SJCRH30 (cell line): ENCODE data around the gene STXBP4. TPM values are rescaled to one million over a fixed set of nuclear protein-coding genes. Genes with fewer than 3 reads are reported as not detected.
A peak's percentile ranks its signal among the peaks of the same experiment; 100 is the strongest.

Source experiments
- DNase-seq, 2 experiments: peaks; one replicate each; pipeline ENCODE4 v3.0.0-alpha.2; 2015 to 2020
- H3K27ac ChIP-seq: fragments of 250-450 bp; sonication (Bioruptor Pico); 2 replicates; pipeline ENCODE4 v1.5.1; 2020; ENCODE audit warnings: mild to moderate bottlenecking, moderate library complexity
- H3K27me3 ChIP-seq: fragments of 250-450 bp; sonication (Bioruptor Pico); 2 replicates; pipeline ENCODE4 v1.5.1; 2020; ENCODE audit warnings: mild to moderate bottlenecking, moderate library complexity
- H3K36me3 ChIP-seq: fragments of 250-450 bp; sonication (Bioruptor Pico); 2 replicates; pipeline ENCODE4 v1.5.1; 2020; ENCODE audit warnings: mild to moderate bottlenecking, moderate library complexity
- H3K4me1 ChIP-seq: fragments of 250-450 bp; sonication (Bioruptor Pico); 2 replicates; pipeline ENCODE4 v1.5.1; 2020; ENCODE audit warnings: mild to moderate bottlenecking, moderate library complexity
- H3K4me3 ChIP-seq: fragments of 250-450 bp; sonication (Bioruptor Pico); 2 replicates; pipeline ENCODE4 v1.5.1; 2020; ENCODE audit warnings: mild to moderate bottlenecking, moderate library complexity
- H3K9me3 ChIP-seq: fragments of 250-450 bp; sonication (Bioruptor Pico); replicated peaks from 2 replicates; pipeline ENCODE4 v1.5.1; 2020; ENCODE audit warnings: mild to moderate bottlenecking, moderate library complexity
- total RNA-seq: library from RNA; depleted of rRNA; stranded (reverse); fragments of >200 nt; shearing (Covaris generic); gene quantifications from 2 replicates; pipeline ENCODE4 v1.2.3, GENCODE V29; 2014

The STXBP4 gene
- total RNA-seq, 1 experiment from 2014 or later = 16.9 TPM

DNA sequence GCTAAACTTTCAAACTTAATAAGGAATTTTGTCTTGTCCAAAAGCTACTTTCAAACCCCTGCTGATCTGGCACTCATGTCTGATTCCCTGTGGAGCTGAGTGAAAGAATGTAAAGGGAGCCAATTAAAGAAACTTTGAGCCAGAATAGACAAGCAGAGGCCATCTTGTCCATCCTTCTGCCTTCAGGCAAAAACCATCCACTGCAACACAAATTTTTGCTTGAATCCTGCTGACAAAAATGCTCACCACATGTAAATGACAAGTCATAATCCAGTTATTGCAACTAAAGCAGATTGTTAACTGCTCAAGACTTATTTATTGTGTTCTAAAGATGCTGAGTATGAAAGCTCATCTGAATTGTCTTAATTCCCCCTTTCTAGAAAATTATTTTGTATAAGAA, 172.2 kb downstream of the STXBP4 start:
- H3K27me3 ChIP-seq = no peaks in the 10 kb centered on the region
- no peak overlapping the region for H3K27ac ChIP-seq
- no peak for DNase-seq
- no peaks in the 10 kb centered on the region for H3K36me3 ChIP-seq
- no peaks in the 10 kb centered on the region for H3K9me3 ChIP-seq
- no peak overlapping the region for H3K4me3 ChIP-seq
- no peaks in the 10 kb centered on the region for H3K4me1 ChIP-seq

DNA sequence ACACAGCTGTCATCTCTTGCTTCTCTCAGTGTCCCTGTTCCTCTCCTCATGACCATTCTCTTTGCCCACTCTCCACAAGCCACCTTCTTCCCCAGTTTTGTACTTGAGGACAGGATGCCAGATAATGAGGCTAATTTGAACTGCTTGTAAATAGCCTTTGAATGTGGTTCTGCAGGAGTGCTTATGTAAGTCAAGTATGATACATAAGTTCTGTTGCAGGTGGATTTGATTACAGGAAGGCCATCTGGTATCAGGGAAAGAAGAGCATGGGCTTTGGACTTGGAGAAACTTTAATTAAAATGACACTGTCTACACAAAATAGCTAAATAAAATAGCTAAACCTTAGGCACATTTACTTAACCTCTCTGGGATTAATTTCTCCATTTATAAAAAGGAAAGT, 176.0 kb downstream of the STXBP4 start:
- no peaks in the 10 kb centered on the region for H3K27me3 ChIP-seq
- no peaks in the 10 kb centered on the region for H3K4me1 ChIP-seq
- H3K9me3 ChIP-seq = no peaks in the 10 kb centered on the region
- no peak overlapping the region for H3K4me3 ChIP-seq
- no peak for DNase-seq
- H3K27ac ChIP-seq = no peak overlapping the region
- H3K36me3 ChIP-seq = no peaks in the 10 kb centered on the region

DNA sequence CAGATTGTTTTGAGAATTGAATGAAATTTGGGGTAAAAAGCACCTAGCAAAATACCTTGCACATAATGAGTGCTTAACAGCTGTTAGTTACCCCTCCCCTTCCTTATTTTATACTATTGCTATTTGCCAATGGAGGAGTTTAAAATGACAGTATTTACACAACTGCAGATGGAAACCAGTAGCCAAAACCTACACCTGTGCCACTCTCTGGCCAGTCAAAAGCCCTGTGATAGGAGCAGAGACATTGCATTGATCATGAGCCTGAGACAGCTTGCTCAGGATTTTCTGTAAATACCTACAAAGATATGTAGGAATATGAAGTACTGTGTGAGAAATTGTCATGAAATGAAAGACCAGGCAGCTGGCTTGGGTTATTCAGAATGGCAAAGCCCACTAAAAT, 180.9 kb downstream of the STXBP4 start:
- Histone ChIP-seq H3K4me3 (no peak overlapping the region), H3K4me1 (no peaks in the 10 kb centered on the region), H3K27ac (no peak overlapping the region), H3K36me3 (no peaks in the 10 kb centered on the region), H3K9me3 (no peaks in the 10 kb centered on the region), H3K27me3 (no peaks in the 10 kb centered on the region)
- DNase-seq = no peak

DNA sequence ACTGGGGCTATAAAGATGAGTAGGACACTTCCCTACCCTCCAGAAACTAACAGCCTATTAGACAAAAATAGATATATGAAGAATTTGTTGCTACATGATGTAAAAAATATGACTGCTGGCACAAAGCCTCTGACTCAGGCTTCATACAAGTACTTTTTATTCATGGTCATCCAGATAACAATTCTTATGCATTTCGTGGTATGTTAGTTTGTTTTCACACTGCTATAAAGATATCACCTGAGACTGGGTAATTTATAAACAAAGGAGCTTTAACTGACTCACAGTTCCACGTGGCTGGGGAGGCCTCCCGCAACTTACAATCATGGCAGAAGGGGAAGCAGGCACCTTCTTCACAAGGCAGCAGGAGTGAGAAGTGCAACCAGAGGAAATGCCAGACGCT, 183.7 kb downstream of the STXBP4 start:
- H3K27ac ChIP-seq = no peak overlapping the region
- H3K36me3 ChIP-seq = no peaks in the 10 kb centered on the region
- no peak for DNase-seq
- H3K9me3 ChIP-seq = no peaks in the 10 kb centered on the region
- H3K4me3 ChIP-seq = no peak overlapping the region
- no peaks in the 10 kb centered on the region for H3K27me3 ChIP-seq
- H3K4me1 ChIP-seq = peaks cover 16% of the 10 kb centered on the region

DNA sequence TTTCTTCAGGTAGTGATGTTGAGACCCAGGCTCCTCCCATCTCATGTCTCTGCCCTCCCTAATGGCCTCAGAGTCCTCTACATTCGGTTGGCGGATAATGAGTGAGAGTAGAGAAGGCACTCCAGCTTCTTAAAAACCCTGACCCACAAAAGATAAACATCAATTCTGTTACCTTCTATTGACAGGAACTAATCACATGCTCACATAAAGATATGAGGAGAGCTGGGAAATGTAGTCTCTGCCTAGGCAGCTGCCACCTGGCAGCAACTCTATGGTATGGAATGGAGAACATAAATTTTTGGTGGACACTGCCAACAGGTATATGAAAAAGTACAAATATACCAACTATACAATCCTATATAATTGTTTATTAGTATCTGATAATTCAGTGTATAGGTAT, 185.5 kb downstream of the STXBP4 start:
- no peaks in the 10 kb centered on the region for H3K9me3 ChIP-seq
- no peak for DNase-seq
- H3K27me3 ChIP-seq = no peaks in the 10 kb centered on the region
- peaks cover 22% of the 10 kb centered on the region for H3K4me1 ChIP-seq
- H3K27ac ChIP-seq = no peak overlapping the region
- H3K36me3 ChIP-seq = no peaks in the 10 kb centered on the region
- H3K4me3 ChIP-seq = no peak overlapping the region

DNA sequence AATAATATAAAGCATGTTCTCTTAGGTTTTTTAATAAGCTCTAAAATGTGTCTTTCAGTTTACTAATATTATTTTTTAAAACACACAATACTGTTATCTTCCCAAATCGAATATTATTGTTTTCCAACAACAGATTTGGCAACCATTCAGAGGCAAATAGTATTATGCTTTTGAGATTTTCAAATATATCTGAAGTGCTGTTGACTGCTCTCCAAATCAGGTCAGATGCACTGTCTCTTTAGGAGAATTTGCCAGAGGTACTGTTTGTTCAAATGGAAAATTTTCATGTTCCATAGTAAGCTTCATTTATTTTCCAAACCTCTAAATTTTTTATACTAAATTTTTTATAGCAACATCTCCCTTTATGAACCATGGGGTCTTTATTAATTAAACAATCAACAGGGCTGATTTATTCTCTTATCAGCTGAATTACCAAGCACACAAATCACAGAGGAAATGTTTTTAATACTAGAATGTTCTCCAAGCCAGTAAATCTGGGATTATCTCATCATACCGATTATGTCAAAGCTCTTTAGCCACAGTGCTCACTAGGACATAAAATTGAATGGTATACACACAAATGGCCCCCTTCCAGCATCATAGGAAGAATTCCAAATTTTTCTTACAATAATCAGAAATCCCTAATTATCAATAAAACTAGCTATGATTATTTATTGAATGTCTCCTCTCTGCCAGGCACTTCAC, 187.4 kb downstream of the STXBP4 start:
- Histone ChIP-seq H3K36me3 (no peaks in the 10 kb centered on the region), H3K27ac (no peak overlapping the region), H3K27me3 (no peaks in the 10 kb centered on the region), H3K9me3 (no peaks in the 10 kb centered on the region), H3K4me3 (no peak overlapping the region), H3K4me1 (peaks cover 40% of the 10 kb centered on the region)
- no peak for DNase-seq

DNA sequence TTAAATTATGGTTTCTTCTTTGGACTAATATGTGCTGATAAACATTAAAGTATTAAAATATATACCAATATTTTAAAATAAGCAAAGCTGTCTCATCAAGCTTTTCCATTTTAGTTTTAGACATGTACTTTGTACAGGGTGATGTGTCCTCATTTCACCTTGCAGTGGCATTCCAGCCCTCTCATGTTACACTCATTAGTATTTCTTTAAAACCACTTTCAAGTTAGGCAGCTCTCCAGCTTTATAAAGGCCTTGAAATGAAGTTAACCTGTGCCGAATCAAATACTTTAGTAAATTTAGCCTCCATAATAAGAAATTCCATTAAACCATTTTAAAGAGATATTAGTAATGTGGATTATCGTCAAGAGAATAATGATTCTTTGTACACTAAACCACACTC, 188.6 kb downstream of the STXBP4 start:
- Histone ChIP-seq H3K4me3 (no peak overlapping the region), H3K9me3 (no peaks in the 10 kb centered on the region), H3K36me3 (no peaks in the 10 kb centered on the region), H3K27me3 (no peaks in the 10 kb centered on the region), H3K4me1 (peaks cover 51% of the 10 kb centered on the region), H3K27ac (peak overlapping the region; percentile 32)
- peak; percentile 21 to 61 for DNase-seq

DNA sequence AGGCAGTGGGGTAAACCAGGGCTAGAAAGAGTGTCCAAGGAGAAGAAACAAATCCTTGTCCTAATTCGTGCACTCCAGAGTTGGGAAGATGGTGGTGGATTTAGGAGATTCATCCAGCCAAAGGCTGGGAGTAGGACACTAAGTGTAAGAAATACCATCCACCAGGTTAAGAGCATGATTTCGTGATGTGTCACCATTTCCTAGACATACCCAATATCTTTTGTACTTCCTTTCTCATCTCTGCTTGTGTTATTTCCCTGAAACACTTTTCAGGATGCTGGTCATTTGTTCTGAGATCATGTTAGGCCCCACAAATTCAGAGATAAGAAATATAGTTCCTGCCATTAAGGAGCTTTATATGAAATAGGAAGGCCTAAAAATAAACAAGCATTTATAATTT, 189.9 kb downstream of the STXBP4 start:
- Histone ChIP-seq H3K9me3 (no peaks in the 10 kb centered on the region), H3K27me3 (no peaks in the 10 kb centered on the region), H3K36me3 (no peaks in the 10 kb centered on the region), H3K4me1 (peaks cover 64% of the 10 kb centered on the region), H3K4me3 (no peak overlapping the region), H3K27ac (no peak overlapping the region)
- no peak for DNase-seq

DNA sequence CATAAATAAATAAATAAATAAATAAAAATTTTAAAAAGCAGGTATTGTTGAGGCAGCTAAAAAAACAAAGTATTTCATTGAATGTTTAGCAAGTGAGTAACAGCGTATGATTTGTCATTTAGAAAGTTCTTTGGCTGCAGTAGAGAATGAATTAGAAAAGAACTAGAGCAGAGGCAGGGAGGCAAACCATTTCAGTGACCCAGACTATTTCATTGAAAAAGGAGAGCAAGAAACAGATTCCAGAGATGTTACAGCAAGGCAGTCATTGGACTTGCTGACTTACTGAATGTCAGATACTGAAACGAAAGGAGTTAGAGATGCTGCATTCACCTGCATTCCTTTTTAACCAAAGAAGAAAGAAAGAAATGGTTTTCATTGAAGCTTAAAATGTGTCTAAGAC, 190.7 kb downstream of the STXBP4 start:
- Histone ChIP-seq H3K27me3 (no peaks in the 10 kb centered on the region), H3K36me3 (no peaks in the 10 kb centered on the region), H3K27ac (peak overlapping the region; percentile 88), H3K4me3 (no peak overlapping the region), H3K9me3 (no peaks in the 10 kb centered on the region), H3K4me1 (peaks cover 71% of the 10 kb centered on the region)
- no peak for DNase-seq

DNA sequence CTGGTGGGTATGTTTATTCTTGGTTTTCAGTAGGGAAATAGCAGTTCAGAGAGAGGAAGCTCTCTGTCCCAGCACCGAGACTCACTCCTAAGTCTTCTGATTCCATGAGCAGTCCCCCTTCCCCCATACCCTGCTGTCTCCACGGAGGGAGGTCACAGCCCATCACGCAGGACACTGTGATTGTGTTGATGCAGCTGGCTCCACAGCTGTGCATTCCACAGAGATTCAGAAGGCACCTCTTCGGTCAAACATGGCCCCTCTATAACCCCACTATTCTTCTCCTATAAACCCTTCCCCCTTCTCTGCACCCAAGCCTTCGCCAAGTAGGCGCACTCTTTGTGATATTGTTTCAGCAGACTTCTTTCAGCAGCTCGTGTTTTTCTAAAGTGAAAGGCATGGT, 191.9 kb downstream of the STXBP4 start:
- Histone ChIP-seq H3K27me3 (no peaks in the 10 kb centered on the region), H3K9me3 (no peaks in the 10 kb centered on the region), H3K36me3 (no peaks in the 10 kb centered on the region), H3K4me3 (no peak overlapping the region), H3K4me1 (peaks cover 68% of the 10 kb centered on the region), H3K27ac (peak overlapping the region; percentile 88)
- DNase-seq = peak; percentile 89 to 92

DNA sequence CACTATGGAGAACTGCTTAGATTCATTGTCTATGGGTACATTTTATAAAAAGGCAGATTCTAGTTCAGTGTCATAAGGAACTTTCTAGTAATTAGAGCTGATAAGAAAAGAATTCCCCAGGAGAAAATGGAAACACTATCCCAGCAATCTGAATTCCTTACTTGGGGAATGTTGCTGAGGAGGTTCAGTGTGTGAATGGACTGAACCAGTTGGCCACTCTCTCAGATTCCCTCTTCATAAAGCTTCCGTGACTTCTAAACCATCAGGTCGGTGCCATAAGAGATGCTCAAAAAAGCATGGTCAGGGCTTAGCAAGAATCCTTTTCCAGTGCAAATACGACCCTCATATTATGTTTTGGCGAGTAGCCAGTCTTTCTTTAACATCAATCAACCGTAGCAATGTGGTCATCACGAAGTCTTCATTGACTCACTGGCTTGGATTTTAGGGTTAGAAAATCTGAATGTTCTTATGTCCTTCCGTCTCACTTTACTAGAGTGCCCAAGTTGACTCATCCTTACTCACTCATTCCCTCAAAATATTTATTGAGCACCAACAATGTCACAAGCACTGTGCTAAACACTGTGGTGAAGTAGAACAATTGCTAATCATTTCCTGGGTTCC, 193.5 kb downstream of the STXBP4 start:
- H3K9me3 ChIP-seq = no peaks in the 10 kb centered on the region
- H3K4me3 ChIP-seq = no peak overlapping the region
- H3K27me3 ChIP-seq = no peaks in the 10 kb centered on the region
- H3K4me1 ChIP-seq = peaks cover 57% of the 10 kb centered on the region
- peak; percentile 60 to 86 for DNase-seq
- peak overlapping the region; percentile 88 for H3K27ac ChIP-seq
- no peaks in the 10 kb centered on the region for H3K36me3 ChIP-seq

DNA sequence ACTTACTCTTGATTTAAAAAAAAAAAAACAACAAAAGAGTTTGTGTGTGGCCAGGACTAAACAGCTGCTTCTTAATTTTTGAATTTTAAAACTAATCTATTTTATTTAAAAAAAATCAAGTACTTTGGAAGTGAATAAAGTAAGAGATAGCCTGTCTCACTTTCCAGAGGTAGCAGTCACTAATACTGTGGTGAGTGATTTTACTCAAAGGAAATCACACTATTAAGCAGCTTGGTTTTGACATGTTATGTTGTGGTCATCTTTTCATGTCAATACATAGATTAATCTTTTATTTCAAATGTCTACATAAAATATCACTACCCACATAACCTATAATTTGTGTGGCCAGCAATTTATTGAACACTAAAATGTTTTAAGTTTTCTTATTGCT, 194.0 kb downstream of the STXBP4 start:
- no peak overlapping the region for H3K4me3 ChIP-seq
- no peaks in the 10 kb centered on the region for H3K27me3 ChIP-seq
- H3K4me1 ChIP-seq = peaks cover 52% of the 10 kb centered on the region
- no peaks in the 10 kb centered on the region for H3K36me3 ChIP-seq
- H3K27ac ChIP-seq = peak overlapping the region; percentile 88
- DNase-seq = no peak
- no peaks in the 10 kb centered on the region for H3K9me3 ChIP-seq

DNA sequence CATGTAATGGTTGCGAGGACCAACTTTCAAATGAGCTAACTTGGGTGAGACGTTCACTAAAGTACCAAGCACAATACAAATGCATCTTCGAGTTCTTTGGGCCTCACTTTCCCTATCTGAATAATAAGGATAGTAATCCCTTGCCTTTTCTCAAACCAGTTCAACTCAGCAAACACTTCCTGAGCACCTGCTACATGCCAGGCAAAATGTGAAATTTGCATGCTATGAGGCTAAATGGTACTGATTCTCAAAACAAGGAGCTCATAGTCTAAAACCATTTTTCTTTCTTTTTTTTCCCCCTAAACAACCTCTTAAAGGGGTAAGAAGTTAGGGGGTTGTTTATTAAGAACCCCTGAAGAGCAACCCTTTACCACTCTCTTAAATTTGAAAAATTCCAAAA, 194.8 kb downstream of the STXBP4 start:
- DNase-seq = peak in 1 of 2 experiments; percentile 25
- Histone ChIP-seq H3K27ac (peak overlapping the region; percentile 88), H3K9me3 (no peaks in the 10 kb centered on the region), H3K4me3 (no peak overlapping the region), H3K27me3 (no peaks in the 10 kb centered on the region), H3K36me3 (no peaks in the 10 kb centered on the region), H3K4me1 (peaks cover 49% of the 10 kb centered on the region)

DNA sequence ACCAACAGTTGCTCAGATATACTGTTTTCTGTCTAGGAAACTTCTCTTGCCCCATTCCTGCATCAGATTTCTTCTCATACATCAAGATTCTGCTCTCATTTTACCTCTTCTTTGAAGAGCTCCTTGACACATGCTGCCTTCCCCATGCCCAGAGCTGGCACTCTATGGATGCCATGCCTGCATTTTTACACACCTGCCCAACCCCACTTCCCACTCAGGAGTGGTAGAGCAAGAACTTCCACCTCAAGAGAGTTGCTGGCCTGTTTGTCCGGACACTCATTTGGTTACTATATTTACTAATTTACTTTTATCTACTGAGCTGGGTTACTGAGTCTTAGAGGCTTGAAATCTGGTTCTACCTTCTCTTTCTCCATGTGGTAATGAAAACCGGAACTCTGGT, 197.9 kb downstream of the STXBP4 start:
- Histone ChIP-seq H3K9me3 (no peaks in the 10 kb centered on the region), H3K36me3 (no peaks in the 10 kb centered on the region), H3K27ac (no peak overlapping the region), H3K4me1 (peaks cover 32% of the 10 kb centered on the region), H3K4me3 (no peak overlapping the region), H3K27me3 (no peaks in the 10 kb centered on the region)
- DNase-seq = no peak

DNA sequence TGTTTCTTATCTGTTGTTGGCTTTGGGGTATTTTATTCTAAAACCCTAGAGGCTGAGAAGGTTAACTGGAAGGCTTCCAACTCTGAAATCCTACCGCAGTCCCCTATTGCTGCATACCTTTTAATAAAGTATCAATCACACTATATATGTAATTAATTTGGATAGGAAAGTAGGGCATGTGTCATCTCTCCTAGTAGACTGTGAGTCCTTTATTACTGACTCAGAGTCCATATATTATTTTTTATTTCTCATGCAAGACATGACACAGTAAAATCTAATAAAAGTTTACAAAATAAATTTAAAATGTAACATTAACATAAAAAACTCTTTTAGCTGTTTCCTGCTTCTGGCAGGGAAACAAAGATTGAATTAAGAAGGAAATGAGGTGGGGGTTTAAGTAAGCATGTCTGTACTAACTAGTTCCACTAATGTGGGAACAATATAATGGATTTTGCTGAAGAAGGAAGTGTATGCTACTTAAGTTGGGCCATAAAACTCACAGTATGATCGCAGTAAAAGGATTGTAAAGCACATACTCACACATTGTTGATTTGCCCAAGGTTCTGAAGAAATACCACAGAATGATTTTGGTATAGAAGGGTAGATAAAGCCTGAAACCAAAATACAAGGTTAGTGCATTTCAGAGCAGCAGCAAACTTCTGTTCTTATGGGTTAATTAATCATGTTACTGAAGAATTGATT, 198.6 kb downstream of the STXBP4 start:
- DNase-seq = no peak
- H3K4me3 ChIP-seq = no peak overlapping the region
- H3K27ac ChIP-seq = no peak overlapping the region
- H3K36me3 ChIP-seq = no peaks in the 10 kb centered on the region
- H3K4me1 ChIP-seq = peaks cover 25% of the 10 kb centered on the region
- no peaks in the 10 kb centered on the region for H3K27me3 ChIP-seq
- no peaks in the 10 kb centered on the region for H3K9me3 ChIP-seq
